K562 (cell line): ENCODE results near the gene ATG13. TPM values are rescaled to one million over a fixed set of nuclear protein-coding genes. Genes with fewer than 3 reads are reported as not detected.

Source experiments
- CCAR2 ChIP-seq: fragments of 200-400 bp; formaldehyde crosslinking; IDR thresholded peaks from 2 replicates; pipeline ENCODE4 v1.6.1; 2017; ENCODE audit warnings: mild to moderate bottlenecking, low read depth, low read length
- CREB1 ChIP-seq, 2 experiments: sonication (generic) in 1 of 2; formaldehyde crosslinking in 1 of 2; IDR thresholded peaks; 2 replicates each; pipeline versions ENCODE4 v1.6.1 to v1.8.0; 2012 to 2022; ENCODE audit warnings: inconsistent platforms in 1 of 2, mild to moderate bottlenecking in 1 of 2, missing genetic modification reagents in 1 of 2, moderate library complexity in 1 of 2
- ESRRB ChIP-seq: fragments of 250-450 bp; sonication (Bioruptor Pico); IDR thresholded peaks from 2 replicates; pipeline ENCODE4 v1.5.0; 2020; ENCODE audit warnings: mild to moderate bottlenecking, moderate library complexity, borderline replicate concordance
- MCM5 ChIP-seq: fragments of 450-650 bp; IDR thresholded peaks from 2 replicates; pipeline ENCODE4 v1.6.1; 2016; ENCODE audit warnings: low read depth
- PHF20 ChIP-seq: fragments of 450-650 bp; IDR thresholded peaks from 2 replicates; pipeline ENCODE4 v1.6.1; 2018; ENCODE audit not compliant: partially characterized antibody
- TAF9B ChIP-seq: fragments of 450-650 bp; IDR thresholded peaks from 2 replicates; pipeline ENCODE4 v1.6.1; 2018; ENCODE audit warnings: mild to moderate bottlenecking; ENCODE audit not compliant: partially characterized antibody
- U2AF1 ChIP-seq: fragments of 200-400 bp; formaldehyde crosslinking; optimal IDR thresholded peaks from 2 replicates; pipeline ENCODE3; 2017; ENCODE audit warnings: mild to moderate bottlenecking, low read depth, low read length, moderate library complexity
- ZNF239 ChIP-seq: fragments of 250-450 bp; sonication (Bioruptor Pico); IDR thresholded peaks from 2 replicates; pipeline ENCODE4 v1.4.0; 2020; ENCODE audit warnings: mild to moderate bottlenecking
- ZNF507 ChIP-seq: conservative IDR thresholded peaks from 2 replicates; pipeline ENCODE4 v1.6.1; 2017; ENCODE audit warnings: missing genetic modification characterization, missing compliant biosample characterization
- ZSCAN32 ChIP-seq: fragments of 450-650 bp; formaldehyde crosslinking; IDR thresholded peaks from 2 replicates; pipeline ENCODE4 v1.4.0; 2020; ENCODE audit warnings: mild to moderate bottlenecking, moderate library complexity
- polyA plus RNA-seq, 8 experiments: library from polyadenylated mRNA; depleted of rRNA in 4 of 8; stranded (reverse) in 5 of 8; unstranded in 3 of 8; fragments of >200 nt; fragmentation: Nextera tagmentation in 2 of 8; fragmentation: Illumina TruSeq in 1 of 8; extraction: Ambion mirVana in 2 of 8; extraction: Trizol in 1 of 8; gene quantifications; 2 replicates each; pipeline versions ENCODE4 v1.2.1 to v1.2.3, GENCODE V29; 2011 to 2014; ENCODE audit warnings: inconsistent platforms in 1 of 8, missing spikeins in 1 of 8
- total RNA-seq, 7 experiments: library from RNA; depleted of rRNA in 6 of 7; stranded (reverse); fragments of >200 nt in 6 of 7; fragmentation: Illumina TruSeq in 2 of 7; extraction: Trizol in 2 of 7; gene quantifications; 2 replicates each; pipeline versions ENCODE4 v1.2.1 to v1.2.3, GENCODE V29; 2011 to 2021; ENCODE audit warnings: low replicate concordance in 1 of 7
- TF ChIP-seq, protein P1 (sequence below): sonication (generic); formaldehyde crosslinking; IDR thresholded peaks from 2 replicates; pipeline ENCODE4 v1.8.0; 2023; ENCODE audit warnings: missing genetic modification reagents, mild to moderate bottlenecking, borderline replicate concordance
- TF ChIP-seq, protein P2 (sequence below): sonication (generic); formaldehyde crosslinking; IDR thresholded peaks from 2 replicates; pipeline ENCODE4 v1.8.0; 2023; ENCODE audit warnings: mild to moderate bottlenecking, missing genetic modification reagents
- TF ChIP-seq, protein P3 (sequence below): fragments of 450-650 bp; IDR thresholded peaks from 2 replicates; pipeline ENCODE4 v1.6.1; 2016; ENCODE audit warnings: mild to moderate bottlenecking

The ATG13 gene
- total and polyA plus RNA-seq, 9 of the 15 experiments (the other 6 are each of a cell fraction or from before 2014, with no cell fraction given) = 13.1 to 61.5 (median 36.5) TPM

DNA sequence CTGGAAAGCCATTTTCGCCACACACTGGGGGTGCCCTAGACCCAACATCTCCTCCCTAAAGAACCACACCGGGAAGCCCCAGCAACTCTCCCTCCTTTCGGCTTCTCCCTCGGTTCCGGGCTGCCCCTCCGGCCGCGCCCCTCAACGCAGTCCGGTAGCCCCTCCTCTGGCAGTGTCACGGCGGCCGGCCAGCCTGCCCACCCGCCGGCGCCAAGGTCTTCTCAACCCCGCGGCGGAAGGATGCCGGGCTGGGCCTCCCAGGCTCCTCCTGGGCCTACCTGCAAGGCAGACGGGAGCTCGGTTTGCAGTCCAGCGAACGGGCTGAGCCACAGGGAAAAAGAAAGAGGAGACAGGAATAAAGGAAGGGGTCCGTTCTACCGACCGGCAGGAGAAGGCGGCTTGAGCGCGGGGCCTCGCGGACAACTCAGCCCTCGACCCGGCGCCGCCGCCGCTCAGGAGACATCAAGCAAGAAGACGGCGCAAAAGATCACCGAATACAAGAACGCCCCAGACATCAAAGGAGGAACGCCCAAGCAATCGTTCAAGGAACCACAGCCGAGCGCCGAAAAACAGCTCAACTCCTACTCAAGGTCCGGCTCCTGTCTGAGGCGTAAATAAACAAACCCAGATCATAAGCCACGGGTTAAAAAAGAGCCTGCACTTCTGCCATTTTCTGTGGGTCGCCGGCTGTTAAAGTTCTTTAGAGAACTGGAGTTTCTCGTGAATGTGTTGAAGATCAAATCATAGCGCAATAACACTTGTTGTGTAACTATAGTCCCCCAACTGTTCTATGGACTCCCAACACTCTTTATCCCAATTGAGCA is 23.6 kb upstream of the ATG13 start, which contains the start of gene AMBRA1 (continued):
- TF ChIP-seq MCM5 = no peak
- peak; percentile 86 for TF ChIP-seq PHF20
- TF ChIP-seq U2AF1 = no peak
- peak; percentile 66; the same call in 1 of the 2 replicates for TF ChIP-seq CREB1 (IDR thresholded peaks at IDR 0.05)
- no peak; the same call in none of the 2 replicates for TF ChIP-seq CREB1 (CRISPR knock-in tag; IDR thresholded peaks at IDR 0.05)
- no peak for TF ChIP-seq ZSCAN32 (CRISPR knock-in tag)
- TF ChIP-seq TAF9B = peak; percentile 69
- no peak for TF ChIP-seq ZNF239 (CRISPR knock-in tag)
- no peak for TF ChIP-seq CCAR2
- TF ChIP-seq, protein P1, sequence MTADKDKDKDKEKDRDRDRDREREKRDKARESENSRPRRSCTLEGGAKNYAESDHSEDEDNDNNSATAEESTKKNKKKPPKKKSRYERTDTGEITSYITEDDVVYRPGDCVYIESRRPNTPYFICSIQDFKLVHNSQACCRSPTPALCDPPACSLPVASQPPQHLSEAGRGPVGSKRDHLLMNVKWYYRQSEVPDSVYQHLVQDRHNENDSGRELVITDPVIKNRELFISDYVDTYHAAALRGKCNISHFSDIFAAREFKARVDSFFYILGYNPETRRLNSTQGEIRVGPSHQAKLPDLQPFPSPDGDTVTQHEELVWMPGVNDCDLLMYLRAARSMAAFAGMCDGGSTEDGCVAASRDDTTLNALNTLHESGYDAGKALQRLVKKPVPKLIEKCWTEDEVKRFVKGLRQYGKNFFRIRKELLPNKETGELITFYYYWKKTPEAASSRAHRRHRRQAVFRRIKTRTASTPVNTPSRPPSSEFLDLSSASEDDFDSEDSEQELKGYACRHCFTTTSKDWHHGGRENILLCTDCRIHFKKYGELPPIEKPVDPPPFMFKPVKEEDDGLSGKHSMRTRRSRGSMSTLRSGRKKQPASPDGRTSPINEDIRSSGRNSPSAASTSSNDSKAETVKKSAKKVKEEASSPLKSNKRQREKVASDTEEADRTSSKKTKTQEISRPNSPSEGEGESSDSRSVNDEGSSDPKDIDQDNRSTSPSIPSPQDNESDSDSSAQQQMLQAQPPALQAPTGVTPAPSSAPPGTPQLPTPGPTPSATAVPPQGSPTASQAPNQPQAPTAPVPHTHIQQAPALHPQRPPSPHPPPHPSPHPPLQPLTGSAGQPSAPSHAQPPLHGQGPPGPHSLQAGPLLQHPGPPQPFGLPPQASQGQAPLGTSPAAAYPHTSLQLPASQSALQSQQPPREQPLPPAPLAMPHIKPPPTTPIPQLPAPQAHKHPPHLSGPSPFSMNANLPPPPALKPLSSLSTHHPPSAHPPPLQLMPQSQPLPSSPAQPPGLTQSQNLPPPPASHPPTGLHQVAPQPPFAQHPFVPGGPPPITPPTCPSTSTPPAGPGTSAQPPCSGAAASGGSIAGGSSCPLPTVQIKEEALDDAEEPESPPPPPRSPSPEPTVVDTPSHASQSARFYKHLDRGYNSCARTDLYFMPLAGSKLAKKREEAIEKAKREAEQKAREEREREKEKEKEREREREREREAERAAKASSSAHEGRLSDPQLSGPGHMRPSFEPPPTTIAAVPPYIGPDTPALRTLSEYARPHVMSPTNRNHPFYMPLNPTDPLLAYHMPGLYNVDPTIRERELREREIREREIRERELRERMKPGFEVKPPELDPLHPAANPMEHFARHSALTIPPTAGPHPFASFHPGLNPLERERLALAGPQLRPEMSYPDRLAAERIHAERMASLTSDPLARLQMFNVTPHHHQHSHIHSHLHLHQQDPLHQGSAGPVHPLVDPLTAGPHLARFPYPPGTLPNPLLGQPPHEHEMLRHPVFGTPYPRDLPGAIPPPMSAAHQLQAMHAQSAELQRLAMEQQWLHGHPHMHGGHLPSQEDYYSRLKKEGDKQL (CRISPR knock-in tag) = no peak
- TF ChIP-seq ZNF507 (tag) = no peak
- TF ChIP-seq, protein P2, sequence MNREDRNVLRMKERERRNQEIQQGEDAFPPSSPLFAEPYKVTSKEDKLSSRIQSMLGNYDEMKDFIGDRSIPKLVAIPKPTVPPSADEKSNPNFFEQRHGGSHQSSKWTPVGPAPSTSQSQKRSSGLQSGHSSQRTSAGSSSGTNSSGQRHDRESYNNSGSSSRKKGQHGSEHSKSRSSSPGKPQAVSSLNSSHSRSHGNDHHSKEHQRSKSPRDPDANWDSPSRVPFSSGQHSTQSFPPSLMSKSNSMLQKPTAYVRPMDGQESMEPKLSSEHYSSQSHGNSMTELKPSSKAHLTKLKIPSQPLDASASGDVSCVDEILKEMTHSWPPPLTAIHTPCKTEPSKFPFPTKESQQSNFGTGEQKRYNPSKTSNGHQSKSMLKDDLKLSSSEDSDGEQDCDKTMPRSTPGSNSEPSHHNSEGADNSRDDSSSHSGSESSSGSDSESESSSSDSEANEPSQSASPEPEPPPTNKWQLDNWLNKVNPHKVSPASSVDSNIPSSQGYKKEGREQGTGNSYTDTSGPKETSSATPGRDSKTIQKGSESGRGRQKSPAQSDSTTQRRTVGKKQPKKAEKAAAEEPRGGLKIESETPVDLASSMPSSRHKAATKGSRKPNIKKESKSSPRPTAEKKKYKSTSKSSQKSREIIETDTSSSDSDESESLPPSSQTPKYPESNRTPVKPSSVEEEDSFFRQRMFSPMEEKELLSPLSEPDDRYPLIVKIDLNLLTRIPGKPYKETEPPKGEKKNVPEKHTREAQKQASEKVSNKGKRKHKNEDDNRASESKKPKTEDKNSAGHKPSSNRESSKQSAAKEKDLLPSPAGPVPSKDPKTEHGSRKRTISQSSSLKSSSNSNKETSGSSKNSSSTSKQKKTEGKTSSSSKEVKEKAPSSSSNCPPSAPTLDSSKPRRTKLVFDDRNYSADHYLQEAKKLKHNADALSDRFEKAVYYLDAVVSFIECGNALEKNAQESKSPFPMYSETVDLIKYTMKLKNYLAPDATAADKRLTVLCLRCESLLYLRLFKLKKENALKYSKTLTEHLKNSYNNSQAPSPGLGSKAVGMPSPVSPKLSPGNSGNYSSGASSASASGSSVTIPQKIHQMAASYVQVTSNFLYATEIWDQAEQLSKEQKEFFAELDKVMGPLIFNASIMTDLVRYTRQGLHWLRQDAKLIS (CRISPR knock-in tag) = no peak
- TF ChIP-seq, protein P3, sequence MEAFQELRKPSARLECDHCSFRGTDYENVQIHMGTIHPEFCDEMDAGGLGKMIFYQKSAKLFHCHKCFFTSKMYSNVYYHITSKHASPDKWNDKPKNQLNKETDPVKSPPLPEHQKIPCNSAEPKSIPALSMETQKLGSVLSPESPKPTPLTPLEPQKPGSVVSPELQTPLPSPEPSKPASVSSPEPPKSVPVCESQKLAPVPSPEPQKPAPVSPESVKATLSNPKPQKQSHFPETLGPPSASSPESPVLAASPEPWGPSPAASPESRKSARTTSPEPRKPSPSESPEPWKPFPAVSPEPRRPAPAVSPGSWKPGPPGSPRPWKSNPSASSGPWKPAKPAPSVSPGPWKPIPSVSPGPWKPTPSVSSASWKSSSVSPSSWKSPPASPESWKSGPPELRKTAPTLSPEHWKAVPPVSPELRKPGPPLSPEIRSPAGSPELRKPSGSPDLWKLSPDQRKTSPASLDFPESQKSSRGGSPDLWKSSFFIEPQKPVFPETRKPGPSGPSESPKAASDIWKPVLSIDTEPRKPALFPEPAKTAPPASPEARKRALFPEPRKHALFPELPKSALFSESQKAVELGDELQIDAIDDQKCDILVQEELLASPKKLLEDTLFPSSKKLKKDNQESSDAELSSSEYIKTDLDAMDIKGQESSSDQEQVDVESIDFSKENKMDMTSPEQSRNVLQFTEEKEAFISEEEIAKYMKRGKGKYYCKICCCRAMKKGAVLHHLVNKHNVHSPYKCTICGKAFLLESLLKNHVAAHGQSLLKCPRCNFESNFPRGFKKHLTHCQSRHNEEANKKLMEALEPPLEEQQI = no peak
- no peak for TF ChIP-seq ESRRB (CRISPR knock-in tag)
